ENCODE measurements around the gene CNTRL. TPM values are rescaled to one million over a fixed set of nuclear protein-coding genes. Genes with fewer than 3 reads are reported as not detected.

The CNTRL gene
- total RNA-seq, 3 donors from 2014 or later (not counting 1 experiment from before 2014, with no cell fraction given): 59.1 to 74.3 (median 60.0) TPM

GRCh38 chr9:121201738-121202533 lies 127.2 kb downstream of the CNTRL start, which contains the start of gene RAB14:
Gene RAB14, minus strand, starts transcription at chr9:121201869. Its CDS starts 8,457 bp downstream, at chr9:121193412.
- Mint-ChIP-seq H3K4me1 (peaks cover 47 to 50% of the 10 kb centered on the region in 2 donors), H3K4me3 (peak within 1 kb of the TSS; percentile 94)
- DNase-seq: peak; percentile 100

GRCh38 chr9:121204121-121204520 lies 129.4 kb downstream of the CNTRL start:
- ATAC-seq (no peak), DNase-seq (no peak)
- intact Hi-C loops (cut with micrococcal nuclease): loop anchor here (5.0 kb wide), 3 partner anchors 82 to 492 kb away; partner anchors contain the start of gene MEGF9
- no peak overlapping the region for H3K4me3 Mint-ChIP-seq
- no peaks in the 10 kb centered on the region for H3K27me3 ChIP-seq (ENCODE audit: control insufficient read depth, insufficient read depth, low read length)
- peaks cover 40 to 46% of the 10 kb centered on the region in 2 donors for H3K4me1 Mint-ChIP-seq
- no peaks in the 10 kb centered on the region for H3K36me3 Mint-ChIP-seq
- WGBS (ENCODE audit: insufficient coverage): 70% methylated on average over 2 of the region's 2 CpGs
- H3K4me3 ChIP-seq (ENCODE audit: low read length): no peak overlapping the region
- no peak overlapping the region for H3K27ac Mint-ChIP-seq
- H3K36me3 ChIP-seq (ENCODE audit: control insufficient read depth, insufficient read depth, low read length): no peaks in the 10 kb centered on the region
- H3K9me3 ChIP-seq (ENCODE audit: control insufficient read depth, insufficient read depth, low read length): no peaks in the 10 kb centered on the region
- H3K9me3 Mint-ChIP-seq: no peaks in the 10 kb centered on the region
- peaks cover 26% of the 10 kb centered on the region for H3K4me1 ChIP-seq (ENCODE audit: control insufficient read depth, insufficient read depth, low read length)
- TF ChIP-seq CTCF (IDR thresholded peaks at IDR 0.05): no peak
- H3K27ac ChIP-seq (ENCODE audit: low read length): no peak overlapping the region
- no peaks in the 10 kb centered on the region for H3K27me3 Mint-ChIP-seq (ENCODE audit: low read depth in 2 of 2)

More at GRCh38 chr9:121201738-121202533, 127.2 kb downstream of the CNTRL start, which contains the start of gene RAB14:
- intact Hi-C loops (cut with micrococcal nuclease): loop anchor here (2.0 to 5.0 kb wide), 4 partner anchors 80 to 490 kb away; partner anchors contain the start of genes CNTRL and MEGF9
- TF ChIP-seq CTCF (IDR thresholded peaks at IDR 0.05): peak; percentile 42
- WGBS (ENCODE audit: insufficient coverage): 1% methylated on average over 54 of the region's 55 CpGs
- Mint-ChIP-seq H3K27ac (peak within 1 kb of the TSS; percentile 89 to 94), H3K9me3 (no peaks in the 10 kb centered on the region), H3K36me3 (no peaks in the 10 kb centered on the region), H3K27me3 (ENCODE audit: low read depth in 2 of 2) (no peaks in the 10 kb centered on the region)
- peak; percentile 88 to 96 (median 89) for ATAC-seq
- Histone ChIP-seq H3K9me3 (ENCODE audit: control insufficient read depth, insufficient read depth, low read length) (no peaks in the 10 kb centered on the region), H3K27ac (ENCODE audit: low read length) (peak within 1 kb of the TSS; percentile 92), H3K4me3 (ENCODE audit: low read length) (peak within 1 kb of the TSS; percentile 96), H3K4me1 (ENCODE audit: control insufficient read depth, insufficient read depth, low read length) (peaks cover 19% of the 10 kb centered on the region), H3K27me3 (ENCODE audit: control insufficient read depth, insufficient read depth, low read length) (no peaks in the 10 kb centered on the region), H3K36me3 (ENCODE audit: control insufficient read depth, insufficient read depth, low read length) (no peaks in the 10 kb centered on the region)

GRCh38 chr9:121204611-121205010 lies 129.9 kb downstream of the CNTRL start:
- no peak overlapping the region for H3K4me3 ChIP-seq (ENCODE audit: low read length)
- H3K27me3 ChIP-seq (ENCODE audit: control insufficient read depth, insufficient read depth, low read length): no peaks in the 10 kb centered on the region
- Mint-ChIP-seq H3K27me3 (ENCODE audit: low read depth in 2 of 2) (no peaks in the 10 kb centered on the region), H3K4me3 (no peak overlapping the region), H3K4me1 (peaks cover 35 to 41% of the 10 kb centered on the region in 2 donors), H3K27ac (no peak overlapping the region), H3K9me3 (no peaks in the 10 kb centered on the region), H3K36me3 (no peaks in the 10 kb centered on the region)
- H3K4me1 ChIP-seq (ENCODE audit: control insufficient read depth, insufficient read depth, low read length): peaks cover 26% of the 10 kb centered on the region
- intact Hi-C loops (cut with micrococcal nuclease): loop anchor here (5.0 kb wide), 3 partner anchors 82 to 492 kb away; partner anchors contain the start of gene MEGF9
- TF ChIP-seq CTCF (IDR thresholded peaks at IDR 0.05): no peak
- no peak overlapping the region for H3K27ac ChIP-seq (ENCODE audit: low read length)
- no peak for ATAC-seq
- no peaks in the 10 kb centered on the region for H3K36me3 ChIP-seq (ENCODE audit: control insufficient read depth, insufficient read depth, low read length)
- DNase-seq: no peak
- H3K9me3 ChIP-seq (ENCODE audit: control insufficient read depth, insufficient read depth, low read length): no peaks in the 10 kb centered on the region

All from natural killer cell (primary cell).